ENCODE measurements around the gene CFAP57. TPM values are rescaled to one million over a fixed set of nuclear protein-coding genes. Genes with fewer than 3 reads are reported as not detected.

The CFAP57 gene
- total RNA-seq, 1 donor from 2014 or later, result 0.24 TPM

DNA sequence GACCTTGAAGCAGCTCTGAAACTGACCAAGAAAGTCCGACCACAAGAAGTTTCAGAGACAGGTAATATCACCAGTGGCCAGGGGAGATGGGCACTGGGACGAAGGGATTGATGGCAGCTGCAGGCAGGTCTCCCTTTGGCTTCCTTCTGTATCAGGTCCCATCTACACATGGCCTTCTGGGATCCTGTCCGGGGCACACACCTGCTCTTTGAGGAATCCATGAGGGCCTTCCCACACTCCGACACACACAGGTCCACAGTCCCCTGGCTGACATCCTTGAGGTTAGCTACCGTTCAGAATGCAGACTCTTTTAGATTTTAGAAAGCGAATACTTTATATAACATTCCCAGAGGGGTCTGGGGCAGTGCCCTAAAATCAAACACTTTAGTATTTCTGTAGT lies 71.2 kb downstream of the CFAP57 start:
- Mint-ChIP-seq H3K4me1 (ENCODE audit: unreplicated experiment) (no peaks in the 10 kb centered on the region), H3K4me3 (ENCODE audit: unreplicated experiment) (no peak overlapping the region), H3K36me3 (ENCODE audit: unreplicated experiment) (no peaks in the 10 kb centered on the region), H3K27ac (ENCODE audit: unreplicated experiment) (no peak overlapping the region), H3K9me3 (ENCODE audit: unreplicated experiment) (peaks cover 19% of the 10 kb centered on the region), H3K27me3 (ENCODE audit: unreplicated experiment) (no peaks in the 10 kb centered on the region)
- TF ChIP-seq, protein P1, sequence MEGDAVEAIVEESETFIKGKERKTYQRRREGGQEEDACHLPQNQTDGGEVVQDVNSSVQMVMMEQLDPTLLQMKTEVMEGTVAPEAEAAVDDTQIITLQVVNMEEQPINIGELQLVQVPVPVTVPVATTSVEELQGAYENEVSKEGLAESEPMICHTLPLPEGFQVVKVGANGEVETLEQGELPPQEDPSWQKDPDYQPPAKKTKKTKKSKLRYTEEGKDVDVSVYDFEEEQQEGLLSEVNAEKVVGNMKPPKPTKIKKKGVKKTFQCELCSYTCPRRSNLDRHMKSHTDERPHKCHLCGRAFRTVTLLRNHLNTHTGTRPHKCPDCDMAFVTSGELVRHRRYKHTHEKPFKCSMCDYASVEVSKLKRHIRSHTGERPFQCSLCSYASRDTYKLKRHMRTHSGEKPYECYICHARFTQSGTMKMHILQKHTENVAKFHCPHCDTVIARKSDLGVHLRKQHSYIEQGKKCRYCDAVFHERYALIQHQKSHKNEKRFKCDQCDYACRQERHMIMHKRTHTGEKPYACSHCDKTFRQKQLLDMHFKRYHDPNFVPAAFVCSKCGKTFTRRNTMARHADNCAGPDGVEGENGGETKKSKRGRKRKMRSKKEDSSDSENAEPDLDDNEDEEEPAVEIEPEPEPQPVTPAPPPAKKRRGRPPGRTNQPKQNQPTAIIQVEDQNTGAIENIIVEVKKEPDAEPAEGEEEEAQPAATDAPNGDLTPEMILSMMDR (IDR thresholded peaks at IDR 0.05), result no peak
- DNase-seq (ENCODE audit: extremely low spot score, unreplicated experiment), result no peak

DNA sequence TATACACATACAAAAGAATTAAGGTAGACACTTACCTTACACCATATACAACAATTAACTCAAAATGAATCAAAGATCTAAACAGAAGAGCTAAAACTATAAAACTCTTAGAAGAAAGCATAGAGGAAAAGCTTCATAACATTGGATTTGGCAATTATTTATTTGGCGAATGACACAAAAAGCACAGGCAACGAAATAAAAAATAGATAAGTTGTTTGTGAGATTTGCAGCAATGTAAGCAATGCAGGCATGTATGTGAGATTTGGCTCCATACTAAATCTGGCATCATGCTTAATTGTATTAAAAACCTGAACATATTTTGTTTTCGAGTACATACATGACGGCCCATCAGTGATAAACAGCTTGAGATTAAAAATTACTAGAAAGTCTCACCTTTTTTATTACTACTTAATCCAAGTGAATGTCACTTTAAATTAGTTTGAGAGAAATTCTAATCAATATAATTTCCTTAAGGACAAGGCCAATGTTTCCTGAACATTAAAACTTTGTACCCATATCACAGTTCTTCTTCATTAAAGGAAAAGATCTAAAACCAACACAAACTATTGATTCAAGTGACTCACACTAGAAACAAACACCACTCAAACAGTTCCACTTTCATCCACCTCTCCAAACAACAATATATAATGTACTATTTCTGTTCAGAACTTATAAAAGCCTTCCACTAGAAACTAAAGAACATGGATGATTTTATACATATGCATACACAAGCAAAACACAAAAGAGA lies 74.5 kb downstream of the CFAP57 start:
- no peaks in the 10 kb centered on the region for H3K36me3 Mint-ChIP-seq (ENCODE audit: unreplicated experiment)
- H3K27ac Mint-ChIP-seq (ENCODE audit: unreplicated experiment), result no peak overlapping the region
- peaks cover 10% of the 10 kb centered on the region for H3K27me3 Mint-ChIP-seq (ENCODE audit: unreplicated experiment)
- no peak for DNase-seq (ENCODE audit: extremely low spot score, unreplicated experiment)
- TF ChIP-seq, protein P1 (IDR thresholded peaks at IDR 0.05), result no peak
- H3K4me3 Mint-ChIP-seq (ENCODE audit: unreplicated experiment), result no peak overlapping the region
- peaks cover 14% of the 10 kb centered on the region for H3K9me3 Mint-ChIP-seq (ENCODE audit: unreplicated experiment)
- no peaks in the 10 kb centered on the region for H3K4me1 Mint-ChIP-seq (ENCODE audit: unreplicated experiment)

DNA sequence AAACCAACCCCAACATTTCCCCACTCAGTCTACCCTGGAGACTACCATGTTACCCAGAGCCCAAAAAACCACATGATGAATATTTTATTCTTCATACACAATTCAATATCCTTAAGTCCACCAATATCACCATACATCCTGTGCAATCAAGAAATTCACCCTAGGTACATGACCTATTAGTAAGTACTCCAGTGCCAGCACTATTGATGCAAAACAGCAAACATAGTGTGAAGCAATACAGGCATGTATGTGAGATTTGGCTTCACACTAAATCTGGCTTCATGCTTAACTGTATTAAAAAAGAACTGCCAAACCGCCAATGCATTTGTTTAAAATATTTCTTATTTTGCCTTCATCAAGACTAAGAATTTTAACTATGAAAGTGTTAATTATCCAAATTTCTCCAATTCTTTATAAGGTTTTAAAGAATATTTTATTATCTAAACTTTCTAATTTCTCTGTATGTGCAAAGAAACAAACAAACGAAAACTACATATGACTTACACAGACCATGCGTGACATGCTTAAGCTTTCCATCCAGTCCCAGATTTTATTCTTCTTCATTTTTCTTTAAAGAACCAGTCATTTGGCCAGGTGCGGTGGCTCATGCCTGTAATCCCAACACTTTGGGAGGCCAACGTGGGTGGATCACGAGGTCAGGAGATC lies 75.3 kb downstream of the CFAP57 start:
- no peak overlapping the region for H3K27ac Mint-ChIP-seq (ENCODE audit: unreplicated experiment)
- no peak overlapping the region for H3K4me3 Mint-ChIP-seq (ENCODE audit: unreplicated experiment)
- no peak for DNase-seq (ENCODE audit: extremely low spot score, unreplicated experiment)
- no peaks in the 10 kb centered on the region for H3K4me1 Mint-ChIP-seq (ENCODE audit: unreplicated experiment)
- peaks cover 14% of the 10 kb centered on the region for H3K9me3 Mint-ChIP-seq (ENCODE audit: unreplicated experiment)
- peaks cover 16% of the 10 kb centered on the region for H3K27me3 Mint-ChIP-seq (ENCODE audit: unreplicated experiment)
- no peaks in the 10 kb centered on the region for H3K36me3 Mint-ChIP-seq (ENCODE audit: unreplicated experiment)
- TF ChIP-seq, protein P1 (IDR thresholded peaks at IDR 0.05), result no peak

DNA sequence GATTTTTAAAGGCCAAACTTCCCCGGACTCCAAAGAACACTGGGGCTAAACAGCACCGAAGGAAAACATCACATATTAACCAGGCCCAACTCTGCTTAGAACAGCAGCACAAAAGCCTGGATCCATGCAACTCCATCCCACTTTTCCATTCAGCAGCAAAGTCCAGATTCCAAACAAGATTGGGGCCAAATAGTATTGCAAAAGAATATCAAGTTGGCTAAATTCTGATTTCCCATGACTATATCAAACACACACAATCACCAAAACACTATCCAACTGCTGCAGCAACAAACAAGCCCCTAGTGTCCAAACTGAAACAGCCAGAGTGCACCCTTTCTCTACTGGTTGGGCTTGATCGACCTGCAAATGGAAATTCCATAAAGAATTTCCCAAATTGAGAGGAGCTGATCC lies 78.2 kb downstream of the CFAP57 start:
- Mint-ChIP-seq H3K4me3 (ENCODE audit: unreplicated experiment) (no peak overlapping the region), H3K36me3 (ENCODE audit: unreplicated experiment) (no peaks in the 10 kb centered on the region), H3K4me1 (ENCODE audit: unreplicated experiment) (no peaks in the 10 kb centered on the region), H3K9me3 (ENCODE audit: unreplicated experiment) (peaks cover 14% of the 10 kb centered on the region), H3K27ac (ENCODE audit: unreplicated experiment) (no peak overlapping the region), H3K27me3 (ENCODE audit: unreplicated experiment) (peaks cover 37% of the 10 kb centered on the region)
- DNase-seq (ENCODE audit: extremely low spot score, unreplicated experiment), result no peak
- TF ChIP-seq, protein P1 (IDR thresholded peaks at IDR 0.05), result no peak

DNA sequence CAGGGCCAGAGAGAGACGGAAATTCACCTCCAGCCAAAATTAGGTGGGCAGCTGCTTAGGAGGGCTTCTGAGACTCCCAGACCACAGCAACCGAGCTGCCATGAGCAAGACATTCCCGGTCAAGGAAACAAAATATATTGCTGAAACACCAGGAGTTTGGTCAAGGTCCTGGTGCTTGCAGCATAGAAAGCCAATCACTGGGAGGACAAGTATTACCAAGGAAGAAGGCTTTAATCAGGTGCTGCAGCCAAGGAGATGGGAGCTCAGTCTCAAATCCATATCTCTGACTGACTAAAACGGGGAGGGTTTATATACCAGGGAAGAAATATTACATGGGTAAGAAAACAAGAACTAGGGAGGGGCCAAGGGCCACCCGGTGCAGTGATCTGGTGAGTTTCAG lies 78.9 kb downstream of the CFAP57 start:
- Mint-ChIP-seq H3K4me1 (ENCODE audit: unreplicated experiment) (no peaks in the 10 kb centered on the region), H3K27me3 (ENCODE audit: unreplicated experiment) (peaks cover 38% of the 10 kb centered on the region), H3K9me3 (ENCODE audit: unreplicated experiment) (peaks cover 10% of the 10 kb centered on the region), H3K4me3 (ENCODE audit: unreplicated experiment) (no peak overlapping the region), H3K36me3 (ENCODE audit: unreplicated experiment) (no peaks in the 10 kb centered on the region), H3K27ac (ENCODE audit: unreplicated experiment) (no peak overlapping the region)
- DNase-seq (ENCODE audit: extremely low spot score, unreplicated experiment), result no peak
- TF ChIP-seq, protein P1 (IDR thresholded peaks at IDR 0.05), result no peak

Measured in osteocyte (in vitro differentiated cells).